HepG2 (cell line): ENCODE measurements around the gene RABGGTA. TPM values are rescaled to one million over a fixed set of nuclear protein-coding genes. Genes with fewer than 3 reads are reported as not detected.

Source experiments
- ATF1 ChIP-seq: IDR thresholded peaks from 2 replicates; pipeline ENCODE4 v1.6.1; 2016; ENCODE audit warnings: mild to moderate bottlenecking, control low read depth
- CHCHD3 ChIP-seq: sonication (generic); formaldehyde crosslinking; IDR thresholded peaks from 2 replicates; pipeline ENCODE4 v1.8.0; 2022; ENCODE audit warnings: mild to moderate bottlenecking, missing genetic modification reagents, moderate library complexity
- DMTF1 ChIP-seq: sonication (generic); formaldehyde crosslinking; IDR thresholded peaks from 2 replicates; pipeline ENCODE4 v1.4.0; 2020; ENCODE audit warnings: mild to moderate bottlenecking, missing genetic modification reagents
- GLMP ChIP-seq: sonication (generic); formaldehyde crosslinking; IDR thresholded peaks from 2 replicates; pipeline ENCODE4 v1.9.0; 2021; ENCODE audit warnings: missing genetic modification reagents, mild to moderate bottlenecking, borderline replicate concordance
- IKZF5 ChIP-seq: IDR thresholded peaks from 2 replicates; pipeline ENCODE4 v1.6.1; 2018; ENCODE audit warnings: missing genetic modification reagents, mild to moderate bottlenecking, missing compliant biosample characterization
- JDP2 ChIP-seq: sonication (generic); formaldehyde crosslinking; IDR thresholded peaks from 2 replicates; pipeline ENCODE4 v1.8.1; 2022; ENCODE audit warnings: missing genetic modification reagents, borderline replicate concordance
- RCOR2 ChIP-seq: IDR thresholded peaks from 2 replicates; pipeline ENCODE4 v1.6.1; 2016; ENCODE audit warnings: missing biosample characterization, missing genetic modification reagents
- RXRA ChIP-seq: sonication (generic); formaldehyde crosslinking; IDR thresholded peaks from 2 replicates; pipeline ENCODE4 v1.5.1; 2020; ENCODE audit warnings: missing genetic modification reagents
- ZNF224 ChIP-seq: sonication (generic); formaldehyde crosslinking; IDR thresholded peaks from 2 replicates; pipeline ENCODE4 v1.5.0; 2020; ENCODE audit warnings: mild to moderate bottlenecking, missing genetic modification reagents
- ZNF264 ChIP-seq: sonication (generic); formaldehyde crosslinking; IDR thresholded peaks from 2 replicates; pipeline ENCODE4 v1.4.0; 2020; ENCODE audit warnings: missing genetic modification reagents
- ZNF574 ChIP-seq: sonication (generic); formaldehyde crosslinking; IDR thresholded peaks from 2 replicates; pipeline ENCODE4 v1.4.0; 2020; ENCODE audit warnings: missing genetic modification reagents
- ZNF761 ChIP-seq: sonication (generic); formaldehyde crosslinking; conservative IDR thresholded peaks from 2 replicates; pipeline ENCODE4 v1.4.0; 2020; ENCODE audit warnings: mild to moderate bottlenecking, missing genetic modification reagents
- ZNF816 ChIP-seq: sonication (generic); formaldehyde crosslinking; IDR thresholded peaks from 2 replicates; pipeline ENCODE4 v1.8.0; 2022; ENCODE audit warnings: missing genetic modification reagents, mild to moderate bottlenecking, borderline replicate concordance
- polyA plus RNA-seq, 8 experiments: library from polyadenylated mRNA; depleted of rRNA in 3 of 8; stranded (reverse) in 7 of 8; unstranded in 1 of 8; fragments of >200 nt; fragmentation: Illumina TruSeq in 4 of 8; extraction: Trizol in 4 of 8; gene quantifications; 2 replicates each; pipeline versions ENCODE4 v1.2.1 to v1.2.3, GENCODE V29; 2011 to 2016; ENCODE audit warnings: low read depth in 4 of 8, missing spikeins in 1 of 8, mixed read lengths in 1 of 8; ENCODE audit not compliant: insufficient read depth in 1 of 8
- total RNA-seq, 5 experiments: library from RNA; depleted of rRNA; stranded (reverse); fragments of >200 nt; fragmentation: Illumina TruSeq; extraction: Trizol; gene quantifications; 2 replicates each; pipeline ENCODE4 v1.2.3, GENCODE V29; 2016; ENCODE audit warnings: low read depth in 1 of 5
- TF ChIP-seq, protein P1 (sequence below): sonication (generic); formaldehyde crosslinking; IDR thresholded peaks from 2 replicates; pipeline ENCODE4 v1.9.0; 2021; ENCODE audit warnings: missing genetic modification reagents, borderline replicate concordance
- TF ChIP-seq, protein P2 (sequence below): fragments of 450-650 bp; IDR thresholded peaks from 2 replicates; pipeline ENCODE4 v1.6.1; 2017

RABGGTA gene
- total and polyA plus RNA-seq, 2 of the 13 experiments (the other 11 are each of a cell fraction or from before 2014, with no cell fraction given), result 57.9 to 90.8 TPM

GRCh38 chr14:24299255-24300191 is 28.1 kb upstream of the RABGGTA start, which contains the start of the genes DHRS1 and NOP9 (continued):
- TF ChIP-seq ZNF574 (CRISPR knock-in tag), result peak; percentile 97
- TF ChIP-seq, protein P1, sequence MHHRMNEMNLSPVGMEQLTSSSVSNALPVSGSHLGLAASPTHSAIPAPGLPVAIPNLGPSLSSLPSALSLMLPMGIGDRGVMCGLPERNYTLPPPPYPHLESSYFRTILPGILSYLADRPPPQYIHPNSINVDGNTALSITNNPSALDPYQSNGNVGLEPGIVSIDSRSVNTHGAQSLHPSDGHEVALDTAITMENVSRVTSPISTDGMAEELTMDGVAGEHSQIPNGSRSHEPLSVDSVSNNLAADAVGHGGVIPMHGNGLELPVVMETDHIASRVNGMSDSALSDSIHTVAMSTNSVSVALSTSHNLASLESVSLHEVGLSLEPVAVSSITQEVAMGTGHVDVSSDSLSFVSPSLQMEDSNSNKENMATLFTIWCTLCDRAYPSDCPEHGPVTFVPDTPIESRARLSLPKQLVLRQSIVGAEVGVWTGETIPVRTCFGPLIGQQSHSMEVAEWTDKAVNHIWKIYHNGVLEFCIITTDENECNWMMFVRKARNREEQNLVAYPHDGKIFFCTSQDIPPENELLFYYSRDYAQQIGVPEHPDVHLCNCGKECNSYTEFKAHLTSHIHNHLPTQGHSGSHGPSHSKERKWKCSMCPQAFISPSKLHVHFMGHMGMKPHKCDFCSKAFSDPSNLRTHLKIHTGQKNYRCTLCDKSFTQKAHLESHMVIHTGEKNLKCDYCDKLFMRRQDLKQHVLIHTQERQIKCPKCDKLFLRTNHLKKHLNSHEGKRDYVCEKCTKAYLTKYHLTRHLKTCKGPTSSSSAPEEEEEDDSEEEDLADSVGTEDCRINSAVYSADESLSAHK (CRISPR knock-in tag), result no peak; the same call in 1 of the 2 replicates
- no peak for TF ChIP-seq GLMP (CRISPR knock-in tag)
- peak; percentile 20; the same call in 1 of the 2 replicates for TF ChIP-seq RCOR2 (CRISPR knock-in tag)
- TF ChIP-seq RXRA (CRISPR knock-in tag), result peak; percentile 72; the same call in 1 of the 2 replicates
- TF ChIP-seq IKZF5, result peak; percentile 96
- peak; percentile 94 for TF ChIP-seq ZNF224 (CRISPR knock-in tag)
- no peak for TF ChIP-seq JDP2 (CRISPR knock-in tag)
- peak; percentile 97 for TF ChIP-seq ZNF816 (CRISPR knock-in tag)
- peak; percentile 94 for TF ChIP-seq ZNF264 (CRISPR knock-in tag)
- TF ChIP-seq ATF1, result no peak
- TF ChIP-seq, protein P2, sequence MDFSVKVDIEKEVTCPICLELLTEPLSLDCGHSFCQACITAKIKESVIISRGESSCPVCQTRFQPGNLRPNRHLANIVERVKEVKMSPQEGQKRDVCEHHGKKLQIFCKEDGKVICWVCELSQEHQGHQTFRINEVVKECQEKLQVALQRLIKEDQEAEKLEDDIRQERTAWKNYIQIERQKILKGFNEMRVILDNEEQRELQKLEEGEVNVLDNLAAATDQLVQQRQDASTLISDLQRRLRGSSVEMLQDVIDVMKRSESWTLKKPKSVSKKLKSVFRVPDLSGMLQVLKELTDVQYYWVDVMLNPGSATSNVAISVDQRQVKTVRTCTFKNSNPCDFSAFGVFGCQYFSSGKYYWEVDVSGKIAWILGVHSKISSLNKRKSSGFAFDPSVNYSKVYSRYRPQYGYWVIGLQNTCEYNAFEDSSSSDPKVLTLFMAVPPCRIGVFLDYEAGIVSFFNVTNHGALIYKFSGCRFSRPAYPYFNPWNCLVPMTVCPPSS, result no peak
- TF ChIP-seq DMTF1 (CRISPR knock-in tag), result peak; percentile 27; the same call in 1 of the 2 replicates
- TF ChIP-seq CHCHD3 (CRISPR knock-in tag), result peak; percentile 77
- peak; percentile 97 for TF ChIP-seq ZNF761
